GM12872 (cell line): Measurements from ENCODE around the gene DLGAP1.
A peak's percentile ranks its signal among the peaks of the same experiment; 100 is the strongest.

Source experiments
- CTCF ChIP-seq: IDR thresholded peaks from 3 replicates; pipeline ENCODE4 v1.5.1; 2011; ENCODE audit warnings: low read depth, mild to moderate bottlenecking, low read length, moderate library complexity; ENCODE audit not compliant: insufficient read depth

Gene DLGAP1

GRCh38 chr18:3995476-3996102, 459.5 kb downstream of the DLGAP1 start:
- peak; percentile 79 for TF ChIP-seq CTCF

- no peak for TF ChIP-seq CTCF
These were observed 461.0 kb downstream of the DLGAP1 start for GRCh38 chr18:3993941-3994687.

GRCh38 chr18:3985664-3986063, 469.4 kb downstream of the DLGAP1 start:
- TF ChIP-seq CTCF = no peak

- TF ChIP-seq CTCF = no peak
These were observed 470.1 kb downstream of the DLGAP1 start for GRCh38 chr18:3985020-3985419.

GRCh38 chr18:3984163-3984757, 470.8 kb downstream of the DLGAP1 start:
- TF ChIP-seq CTCF = no peak

GRCh38 chr18:3983351-3983969, 471.6 kb downstream of the DLGAP1 start:
- no peak for TF ChIP-seq CTCF

- no peak for TF ChIP-seq CTCF
These were observed 472.6 kb downstream of the DLGAP1 start for GRCh38 chr18:3982541-3982940.
